ENCODE measurements around the gene ATXN1.

The ATXN1 gene

DNA sequence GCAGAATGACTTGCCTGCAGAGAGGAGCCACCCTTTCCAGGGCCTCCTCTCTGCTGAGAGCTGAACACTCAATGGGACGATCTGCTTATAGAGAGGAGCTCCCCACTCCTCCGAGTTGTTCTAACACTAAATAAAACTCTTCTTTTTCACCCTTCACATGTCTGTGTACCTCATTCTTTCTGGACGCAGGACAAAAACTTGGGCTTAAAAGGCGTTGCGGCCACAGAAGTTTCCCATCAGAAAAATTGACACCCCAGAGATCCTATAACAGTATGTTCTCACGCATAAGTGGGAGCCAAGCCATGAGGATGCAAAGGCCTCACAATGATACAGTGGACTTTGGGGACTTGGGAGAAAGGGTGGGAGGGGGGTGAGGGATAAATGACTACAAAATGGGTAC, 401.7 kb downstream of the ATXN1 start:
- no peak for DNase-seq (ENCODE audit: low spot score)

DNA sequence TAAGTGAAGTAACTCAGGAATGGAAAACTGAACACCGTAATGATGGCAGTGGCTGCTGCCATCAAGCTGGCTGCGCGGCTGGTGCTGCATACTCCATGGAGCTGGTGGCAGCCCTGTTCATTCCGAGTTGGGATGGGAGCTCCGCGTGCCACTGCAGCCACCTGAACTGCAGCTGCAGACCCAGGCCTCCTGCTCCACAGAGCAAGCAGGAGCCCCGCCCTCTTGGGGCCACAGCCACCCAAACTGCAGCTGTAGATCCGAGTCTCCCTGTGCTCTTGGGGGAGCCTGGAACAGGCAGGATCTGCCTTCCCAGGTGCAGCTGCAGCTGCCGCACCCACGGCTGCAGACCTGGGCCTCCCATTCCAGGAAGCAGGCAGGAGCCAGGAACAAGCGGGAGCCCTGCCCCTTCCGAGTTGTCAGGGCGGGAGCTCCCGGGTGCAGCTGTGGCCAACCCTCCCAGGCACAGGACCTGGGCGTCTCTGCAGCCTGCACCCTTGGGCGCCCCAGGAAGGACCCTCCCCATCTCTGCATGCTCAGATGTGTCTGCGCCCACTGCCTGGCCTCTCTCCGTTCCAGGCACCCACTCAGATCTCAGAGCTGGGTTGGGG, 402.6 kb downstream of the ATXN1 start:
- no peak for DNase-seq (ENCODE audit: low spot score)

DNA sequence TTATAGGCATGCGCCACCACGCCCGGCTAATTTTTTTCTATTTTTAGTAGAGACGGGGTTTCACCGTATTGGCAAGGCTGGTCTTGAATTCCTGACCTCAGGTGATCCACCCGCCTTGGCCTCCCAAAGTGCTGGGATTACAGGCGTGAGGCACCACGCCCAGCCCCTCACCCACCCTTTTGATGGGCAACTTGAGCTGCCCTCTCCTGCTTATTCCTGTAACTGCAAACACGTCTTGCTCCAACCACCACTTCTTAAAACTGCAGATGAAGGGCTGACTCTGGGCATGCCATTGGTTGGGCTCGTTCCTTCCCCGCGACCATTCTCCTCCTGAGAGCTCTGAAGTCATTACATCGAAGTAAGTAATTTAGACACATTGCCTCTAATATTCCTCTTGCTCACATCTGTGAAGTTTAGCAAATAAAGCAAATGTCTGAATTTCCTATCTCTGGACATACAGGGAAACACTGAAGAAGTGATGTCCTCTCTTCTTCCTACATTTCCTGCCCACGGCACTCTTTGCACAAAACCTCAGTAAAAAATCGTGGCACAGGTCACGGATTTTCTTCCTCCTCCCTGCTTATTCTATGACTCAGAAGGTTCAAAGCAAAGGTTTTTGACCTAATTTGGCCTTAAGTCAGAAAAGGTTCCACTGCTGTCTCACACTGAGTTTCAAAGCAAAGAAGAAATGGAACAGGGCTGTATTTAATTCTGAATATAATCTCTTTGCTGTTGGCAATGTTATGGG, 405.4 kb downstream of the ATXN1 start:
- no peak for DNase-seq (ENCODE audit: low spot score)

GRCh38 chr6:16355238-16355637, 406.0 kb downstream of the ATXN1 start:
- no peak for DNase-seq (ENCODE audit: low spot score)

DNA sequence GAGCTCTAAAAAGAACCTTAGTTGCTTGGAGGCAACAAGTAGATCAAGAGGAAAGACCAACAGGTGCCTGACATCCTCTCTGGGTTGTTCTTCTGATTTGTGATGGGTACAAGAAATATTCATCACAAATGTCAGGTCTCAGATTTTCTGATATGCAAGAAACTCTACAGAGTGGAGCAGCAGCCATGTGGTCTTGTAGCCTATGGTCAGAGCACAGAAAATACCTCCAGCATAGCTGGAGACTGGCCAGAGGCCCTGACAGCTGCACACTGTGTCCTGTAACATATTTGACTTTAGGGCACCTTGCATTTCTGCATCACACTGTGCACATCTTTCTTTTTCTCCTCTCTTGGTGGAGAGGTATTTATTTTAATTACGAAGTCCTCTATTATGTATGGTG, 406.6 kb downstream of the ATXN1 start:
- no peak for DNase-seq (ENCODE audit: low spot score)

DNA sequence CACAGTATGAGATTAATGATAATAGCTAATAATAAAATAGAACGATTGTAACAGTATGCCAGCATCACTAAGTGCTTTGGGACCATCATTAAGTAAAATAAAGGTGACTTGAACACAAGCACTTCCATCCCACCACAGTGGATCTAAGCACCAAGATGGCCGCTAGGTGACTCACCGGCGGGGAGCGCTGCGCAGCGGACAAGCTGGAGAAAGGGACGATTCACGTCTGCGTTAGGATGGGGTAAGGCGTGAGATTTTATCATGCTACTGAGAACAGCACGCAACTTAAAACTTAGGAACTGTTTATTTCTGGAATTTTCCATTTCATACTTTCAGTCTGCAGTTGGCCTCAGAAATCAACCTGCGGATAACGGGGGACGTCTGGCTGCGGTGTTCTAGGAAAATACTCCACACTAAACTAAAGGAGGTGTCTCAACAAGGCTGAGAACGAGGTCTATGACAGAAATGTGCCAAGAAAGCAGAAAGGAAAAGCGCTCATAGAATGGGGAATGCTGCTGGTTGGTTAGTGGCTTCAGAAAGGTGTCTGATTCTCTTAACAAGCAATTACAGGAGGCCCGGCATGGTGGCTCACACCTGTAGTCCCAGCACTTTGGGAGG, 408.3 kb downstream of the ATXN1 start:
- no peak for DNase-seq (ENCODE audit: low spot score)

DNA sequence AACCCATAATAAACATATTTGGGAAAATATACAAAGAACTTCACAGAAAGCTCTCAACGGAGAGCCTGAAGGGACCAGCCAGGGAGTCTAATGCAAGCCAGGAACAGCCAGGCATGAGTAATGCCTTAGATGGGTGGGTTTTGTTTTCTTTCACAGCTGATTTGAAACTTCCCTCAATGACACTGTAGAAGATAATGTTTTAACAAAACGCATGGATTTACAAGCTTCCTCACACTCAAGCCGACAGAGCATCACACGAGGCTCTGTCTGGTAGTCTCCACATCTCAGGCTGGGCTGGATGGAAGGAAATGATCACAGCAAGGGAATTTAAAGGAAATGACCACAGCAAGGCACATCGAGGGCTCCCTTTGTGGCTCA, 409.0 kb downstream of the ATXN1 start:
- no peak for DNase-seq (ENCODE audit: low spot score)

DNA sequence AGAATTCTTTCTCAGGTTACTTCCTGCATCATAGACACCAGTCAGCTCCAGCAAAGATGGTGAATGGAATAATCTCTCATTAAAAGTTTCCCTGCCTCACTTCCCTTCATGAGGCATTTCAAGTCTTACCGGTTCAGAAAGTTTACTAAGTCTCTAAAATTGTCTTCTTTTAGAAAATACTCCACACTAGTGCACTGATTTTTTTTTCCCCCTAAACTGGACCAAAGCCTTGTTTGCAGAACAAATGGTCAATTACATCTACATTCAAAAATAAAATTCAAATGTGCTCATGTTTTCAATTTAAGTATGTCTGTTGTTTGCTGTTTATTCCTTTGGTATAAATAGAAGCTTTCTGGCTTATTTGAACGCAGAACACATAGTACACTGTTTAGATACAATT, 411.7 kb downstream of the ATXN1 start:
- DNase-seq (ENCODE audit: low spot score) = no peak

DNA sequence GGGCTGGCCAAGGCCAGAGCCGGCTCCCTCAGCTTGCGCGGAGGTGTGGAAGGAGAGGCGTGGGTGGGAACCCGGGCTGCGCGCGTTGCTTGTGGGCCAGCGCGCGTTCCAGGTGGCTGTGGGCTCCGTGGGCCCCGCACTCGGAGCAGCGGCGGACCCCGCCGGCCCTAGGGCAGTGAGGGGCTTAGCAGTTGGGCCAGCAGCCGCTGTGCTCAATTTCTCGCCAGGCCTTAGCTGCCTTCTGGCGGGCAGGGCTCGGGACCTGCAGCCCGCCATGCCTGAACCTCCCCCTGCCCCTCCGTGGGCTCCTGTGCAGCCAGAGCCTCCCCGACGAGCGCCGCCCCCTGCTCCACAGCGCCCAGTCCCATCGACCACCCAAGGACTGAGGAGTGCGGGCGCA, 414.4 kb downstream of the ATXN1 start:
- DNase-seq (ENCODE audit: low spot score) = no peak

DNA sequence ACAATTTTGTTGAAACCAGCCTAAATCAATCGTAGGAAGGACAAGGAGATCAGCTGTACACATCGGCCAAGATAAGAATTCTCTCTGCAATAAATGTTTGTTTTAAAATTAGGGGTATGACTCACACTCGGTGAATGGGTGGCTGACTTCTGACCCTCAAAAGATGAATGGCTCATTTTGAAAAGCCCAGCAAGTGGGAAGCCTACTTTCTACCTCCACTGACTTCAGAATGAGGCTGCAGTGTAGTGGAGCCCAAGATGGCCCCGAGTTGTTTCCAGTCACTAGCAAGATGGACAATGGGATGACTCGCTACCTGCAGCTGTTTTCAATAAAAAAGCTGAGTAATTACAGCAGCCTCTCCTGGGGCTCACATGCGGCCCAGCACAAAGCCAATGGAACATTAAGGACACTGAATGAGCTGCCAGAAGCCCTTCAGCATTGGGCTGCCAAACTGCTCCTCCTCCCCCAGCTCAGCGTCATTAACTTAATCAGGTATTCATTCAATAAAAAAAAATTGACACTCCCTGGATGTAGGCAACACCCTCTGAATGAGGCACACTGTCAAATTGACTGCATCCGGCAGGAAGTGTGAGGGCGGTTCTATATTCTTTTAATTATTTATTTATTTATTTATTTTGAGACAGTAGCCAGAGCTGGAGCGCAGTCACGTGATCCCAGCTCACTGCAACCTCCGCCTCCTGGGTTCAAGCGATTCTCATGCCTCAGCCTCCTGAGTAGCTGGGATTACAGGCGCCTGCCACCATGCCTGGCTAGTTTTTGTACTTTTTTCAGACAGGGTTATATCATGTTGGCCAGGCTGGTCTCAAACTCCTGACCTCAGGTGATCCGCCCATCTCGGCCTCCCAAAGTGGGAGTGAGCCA, 415.6 kb downstream of the ATXN1 start:
- DNase-seq (ENCODE audit: low spot score) = no peak

GRCh38 chr6:16344756-16345155, 416.5 kb downstream of the ATXN1 start:
- DNase-seq (ENCODE audit: low spot score) = no peak

DNA sequence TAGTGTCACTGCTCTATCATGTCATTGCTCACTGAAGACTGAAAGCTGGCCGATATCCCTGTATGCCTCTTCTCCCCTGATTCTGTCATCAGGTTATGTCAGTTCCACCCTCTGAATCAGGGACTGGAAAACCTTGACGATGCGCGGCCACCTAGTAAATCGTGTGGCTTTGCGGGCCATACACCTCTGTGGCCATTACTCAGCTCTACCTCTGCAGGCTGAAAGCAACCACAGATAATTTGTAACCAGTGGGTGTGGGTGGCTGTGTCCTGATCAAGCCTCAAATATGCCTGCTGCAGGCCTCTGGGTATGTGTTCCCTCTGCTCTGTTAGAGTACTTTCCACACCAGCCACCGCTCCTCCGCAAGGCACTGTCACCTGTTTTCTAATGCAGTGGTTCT, 417.7 kb downstream of the ATXN1 start:
- DNase-seq (ENCODE audit: low spot score) = no peak

GRCh38 chr6:16339265-16339587, 422.0 kb downstream of the ATXN1 start:
- no peak for DNase-seq (ENCODE audit: low spot score)

DNA sequence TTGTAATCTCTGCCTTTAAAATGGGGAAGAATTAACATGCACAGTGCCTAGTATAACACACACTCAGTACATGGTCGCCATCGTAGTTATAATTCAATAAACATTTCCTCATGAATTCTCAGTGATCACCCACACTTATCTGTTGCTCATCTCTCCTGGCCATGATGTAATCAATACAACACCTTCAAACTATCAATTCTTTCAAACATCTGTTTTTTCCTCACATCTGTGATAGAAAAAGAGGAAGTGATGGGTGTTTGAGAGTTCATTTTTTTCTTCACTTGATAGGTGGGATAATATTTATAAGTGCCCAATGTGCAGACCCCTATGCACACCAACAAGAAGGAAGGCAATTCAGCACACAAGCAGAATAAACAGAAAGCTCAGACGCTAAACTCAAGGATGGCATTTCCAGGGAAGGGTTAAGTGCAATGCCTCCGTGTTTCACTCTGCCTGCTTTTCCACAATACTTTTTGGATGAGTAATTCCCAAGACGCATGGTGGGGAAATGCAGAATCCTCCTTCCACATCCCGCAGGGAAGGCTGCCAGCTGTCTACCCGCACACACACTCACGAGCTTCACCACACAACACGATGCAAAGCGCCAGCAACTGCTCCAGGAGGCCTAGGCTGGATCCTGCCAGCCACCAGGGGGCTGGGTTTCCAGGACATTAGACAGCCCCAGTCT, 422.5 kb downstream of the ATXN1 start:
- DNase-seq (ENCODE audit: low spot score) = peak; percentile 53

GRCh38 chr6:16337295-16337975, 423.8 kb downstream of the ATXN1 start:
- peak; percentile 56 for DNase-seq (ENCODE audit: low spot score)

DNA sequence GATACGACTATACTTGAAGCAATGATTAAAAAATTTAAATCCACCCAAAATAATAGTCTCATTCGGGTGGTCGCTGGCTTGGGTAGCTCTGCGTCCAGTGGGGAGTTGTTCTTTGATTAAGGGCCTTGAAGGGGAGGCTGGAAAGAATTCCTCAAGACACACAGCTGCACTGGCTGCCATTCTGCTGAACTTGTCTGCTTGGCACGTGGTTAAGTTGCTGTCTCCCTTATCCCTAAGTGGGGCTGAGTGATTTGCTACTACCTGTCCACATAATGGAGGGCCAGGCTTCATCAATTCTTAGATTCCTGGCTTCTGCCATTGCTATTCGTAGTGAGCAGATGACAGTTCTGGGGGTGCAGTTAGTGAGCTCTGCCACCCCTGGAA, 424.4 kb downstream of the ATXN1 start:
- DNase-seq (ENCODE audit: low spot score) = no peak

DNA sequence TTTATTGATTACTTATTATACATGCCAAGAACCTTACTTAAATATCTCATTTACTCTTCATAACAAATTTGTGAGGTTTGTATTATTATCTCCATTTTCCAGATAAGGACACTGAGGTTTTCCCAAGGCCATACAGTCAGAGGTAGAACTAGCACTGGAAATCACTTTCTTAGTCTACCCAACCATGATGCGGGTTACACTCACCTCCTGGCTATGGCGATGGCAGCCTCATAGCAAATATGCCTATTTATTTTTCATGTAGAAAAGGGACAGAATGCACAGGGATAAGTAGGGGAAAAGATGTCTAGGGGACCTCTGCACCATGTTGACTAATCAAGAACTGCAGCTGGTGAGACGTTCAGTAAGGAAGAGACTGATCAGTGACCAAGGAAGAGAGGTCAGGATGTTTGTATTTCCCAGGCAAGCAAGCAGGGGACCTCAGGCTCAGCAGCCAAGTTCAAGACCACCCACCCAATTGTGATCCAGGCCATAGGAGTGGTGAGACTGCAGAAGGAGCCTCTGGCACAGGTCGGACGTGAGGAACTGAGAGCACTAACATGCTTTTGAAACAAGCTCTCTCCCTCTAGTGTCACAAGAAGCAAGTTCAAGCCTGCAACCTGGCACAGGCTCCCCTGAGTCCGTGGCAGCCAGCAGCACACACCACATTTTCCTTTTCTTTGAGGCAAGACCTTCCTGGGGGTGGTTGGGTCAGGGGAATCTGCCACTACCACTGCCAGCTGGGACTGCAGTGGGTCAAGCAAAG, 425.0 kb downstream of the ATXN1 start:
- no peak for DNase-seq (ENCODE audit: low spot score)

DNA sequence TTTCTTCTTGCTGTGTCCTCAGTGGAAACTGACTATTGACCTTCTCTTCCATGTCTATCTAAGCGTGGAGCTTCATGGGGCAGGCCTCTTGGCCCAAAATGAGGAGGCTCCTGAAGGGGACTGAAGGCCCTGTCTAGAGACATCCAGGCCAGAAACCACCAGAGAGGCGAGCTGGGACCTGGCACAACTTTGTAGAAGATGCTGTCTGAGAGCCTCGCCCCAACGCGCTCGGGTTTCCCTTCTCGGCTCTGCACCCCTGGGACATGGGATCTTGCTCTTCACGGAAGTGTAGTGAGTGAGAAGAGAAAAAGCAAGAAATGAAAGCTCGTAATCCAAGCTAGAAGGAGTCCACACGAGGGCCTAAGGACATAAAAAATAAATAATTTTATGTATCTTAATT, 426.1 kb downstream of the ATXN1 start:
- no peak for DNase-seq (ENCODE audit: low spot score)

GRCh38 chr6:16334671-16335070, 426.6 kb downstream of the ATXN1 start:
- DNase-seq (ENCODE audit: low spot score) = no peak

DNA sequence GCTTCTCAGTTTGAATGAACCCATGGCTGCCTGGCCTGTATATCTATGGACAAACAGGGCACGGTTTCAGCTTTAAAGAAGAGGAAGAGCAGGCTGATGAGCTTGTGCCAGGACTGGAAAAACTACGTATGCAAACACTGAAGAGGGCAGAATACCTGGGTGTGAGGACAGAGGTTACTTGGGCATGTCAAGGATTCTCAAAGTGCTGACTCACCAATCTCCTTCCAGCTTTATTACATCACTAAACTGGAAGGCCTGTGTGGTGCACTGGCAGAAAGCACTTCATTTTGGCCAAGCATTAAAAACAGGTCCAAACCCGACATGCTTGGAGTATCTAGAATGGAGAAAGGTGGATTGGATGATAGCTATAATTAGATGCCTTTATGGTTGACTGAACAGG, 427.7 kb downstream of the ATXN1 start:
- no peak for DNase-seq (ENCODE audit: low spot score)

DNA sequence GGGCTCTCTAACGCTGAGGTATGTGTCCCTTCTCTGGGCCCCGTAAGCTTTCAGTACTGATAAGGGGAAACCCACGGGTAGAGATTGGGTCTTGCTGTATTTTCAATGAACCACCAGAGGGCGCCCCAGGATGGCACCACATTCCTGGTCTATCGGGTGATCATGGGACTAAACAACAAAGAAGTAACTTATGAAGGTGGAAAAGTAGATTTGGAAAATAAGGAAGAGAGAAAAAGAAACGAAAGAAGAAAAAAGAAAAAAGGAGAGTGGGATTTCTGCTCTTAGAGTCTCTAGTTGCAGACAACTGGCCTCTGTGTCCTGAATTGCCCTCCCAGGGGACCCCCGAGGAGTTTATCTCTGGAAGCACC, 429.1 kb downstream of the ATXN1 start:
- DNase-seq (ENCODE audit: low spot score) = peak; percentile 88

Data from Ammon's horn (tissue), 1 donor.